HEK293 (cell line): ENCODE results near the gene TBC1D24.

Source experiments
- BCL11B ChIP-seq: fragments of 450-650 bp; formaldehyde crosslinking; IDR thresholded peaks from 2 replicates; pipeline ENCODE4 v1.5.1; 2016; ENCODE audit warnings: low read depth, missing biosample characterization, missing genetic modification characterization
- BCL6B ChIP-seq: fragments of 450-650 bp; formaldehyde crosslinking; IDR thresholded peaks from 2 replicates; pipeline ENCODE4 v1.5.1; 2017; ENCODE audit warnings: missing biosample characterization, missing genetic modification characterization
- ELK4 ChIP-seq: IDR thresholded peaks from 2 replicates; pipeline ENCODE4 v1.6.1; 2011; ENCODE audit warnings: mild to moderate bottlenecking, low read depth, low read length, borderline replicate concordance
- IKZF3 ChIP-seq: fragments of 450-650 bp; IDR thresholded peaks from 2 replicates; pipeline ENCODE4 v1.5.0; 2018; ENCODE audit warnings: missing biosample characterization, mild to moderate bottlenecking, missing genetic modification characterization, moderate library complexity
- INSM2 ChIP-seq: fragments of 450-650 bp; formaldehyde crosslinking; IDR thresholded peaks from 2 replicates; pipeline ENCODE4 v1.5.1; 2016; ENCODE audit warnings: missing biosample characterization, missing genetic modification characterization
- KLF10 ChIP-seq: fragments of 450-650 bp; IDR thresholded peaks from 2 replicates; pipeline ENCODE4 v1.5.1; 2018; ENCODE audit warnings: missing biosample characterization, mild to moderate bottlenecking, missing genetic modification characterization
- KLF7 ChIP-seq: fragments of 450-650 bp; formaldehyde crosslinking; IDR thresholded peaks from 2 replicates; pipeline ENCODE4 v1.5.1; 2016; ENCODE audit warnings: missing biosample characterization, missing genetic modification characterization, borderline replicate concordance
- MYNN ChIP-seq: fragments of 450-650 bp; formaldehyde crosslinking; IDR thresholded peaks from 2 replicates; pipeline ENCODE4 v1.5.1; 2016; ENCODE audit warnings: missing biosample characterization, missing genetic modification characterization, borderline replicate concordance
- WT1 ChIP-seq: fragments of 450-650 bp; formaldehyde crosslinking; IDR thresholded peaks from 2 replicates; pipeline ENCODE4 v1.5.1; 2016; ENCODE audit warnings: missing biosample characterization, missing genetic modification characterization
- ZBTB1 ChIP-seq: fragments of 450-650 bp; formaldehyde crosslinking; IDR thresholded peaks from 2 replicates; pipeline ENCODE4 v1.5.1; 2016; ENCODE audit warnings: missing biosample characterization, missing genetic modification characterization
- ZBTB20 ChIP-seq: fragments of 450-650 bp; formaldehyde crosslinking; IDR thresholded peaks from 2 replicates; pipeline ENCODE4 v1.5.1; 2016; ENCODE audit warnings: missing biosample characterization, missing genetic modification characterization
- ZBTB26 ChIP-seq: fragments of 450-650 bp; formaldehyde crosslinking; optimal IDR thresholded peaks from 2 replicates; pipeline ENCODE3; 2016; ENCODE audit warnings: missing biosample characterization, mild to moderate bottlenecking, missing genetic modification characterization
- ZBTB48 ChIP-seq: fragments of 450-650 bp; formaldehyde crosslinking; IDR thresholded peaks from 2 replicates; pipeline ENCODE4 v1.5.1; 2016; ENCODE audit warnings: missing biosample characterization, missing genetic modification characterization
- ZFHX2 ChIP-seq: fragments of 450-650 bp; formaldehyde crosslinking; conservative IDR thresholded peaks from 2 replicates; pipeline ENCODE4 v1.5.1; 2016; ENCODE audit warnings: missing biosample characterization, missing genetic modification characterization
- ZFP37 ChIP-seq: fragments of 450-650 bp; formaldehyde crosslinking; IDR thresholded peaks from 2 replicates; pipeline ENCODE4 v1.5.1; 2016; ENCODE audit warnings: missing biosample characterization, missing genetic modification characterization
- ZNF169 ChIP-seq: fragments of 450-650 bp; formaldehyde crosslinking; IDR thresholded peaks from 2 replicates; pipeline ENCODE4 v1.5.1; 2016; ENCODE audit warnings: missing biosample characterization, missing genetic modification characterization
- ZNF174 ChIP-seq: fragments of 450-650 bp; formaldehyde crosslinking; IDR thresholded peaks from 2 replicates; pipeline ENCODE4 v1.5.0; 2017; ENCODE audit warnings: missing biosample characterization, mild to moderate bottlenecking, missing genetic modification characterization
- ZNF239 ChIP-seq: fragments of 450-650 bp; formaldehyde crosslinking; IDR thresholded peaks from 2 replicates; pipeline ENCODE4 v1.5.1; 2016; ENCODE audit warnings: missing biosample characterization, missing genetic modification characterization
- ZNF248 ChIP-seq: fragments of 450-650 bp; formaldehyde crosslinking; IDR thresholded peaks from 2 replicates; pipeline ENCODE4 v1.5.1; 2017; ENCODE audit warnings: missing biosample characterization, missing genetic modification characterization
- ZNF280C ChIP-seq: fragments of 450-650 bp; formaldehyde crosslinking; IDR thresholded peaks from 2 replicates; pipeline ENCODE4 v1.5.1; 2016; ENCODE audit warnings: missing biosample characterization, missing genetic modification characterization
- ZNF292 ChIP-seq: fragments of 450-650 bp; formaldehyde crosslinking; IDR thresholded peaks from 2 replicates; pipeline ENCODE4 v1.5.1; 2016; ENCODE audit warnings: low read depth, missing biosample characterization, missing genetic modification characterization, borderline replicate concordance
- ZNF302 ChIP-seq: fragments of 450-650 bp; formaldehyde crosslinking; IDR thresholded peaks from 2 replicates; pipeline ENCODE4 v1.5.1; 2016; ENCODE audit warnings: missing biosample characterization, missing genetic modification characterization, low read depth
- ZNF404 ChIP-seq: fragments of 450-650 bp; formaldehyde crosslinking; IDR thresholded peaks from 2 replicates; pipeline ENCODE4 v1.5.1; 2017; ENCODE audit warnings: missing biosample characterization, missing genetic modification characterization
- ZNF473 ChIP-seq: fragments of 450-650 bp; formaldehyde crosslinking; IDR thresholded peaks from 2 replicates; pipeline ENCODE4 v1.5.1; 2017; ENCODE audit warnings: missing biosample characterization, missing genetic modification characterization
- ZNF510 ChIP-seq: fragments of 450-650 bp; formaldehyde crosslinking; IDR thresholded peaks from 2 replicates; pipeline ENCODE4 v1.5.1; 2018; ENCODE audit warnings: mild to moderate bottlenecking, missing genetic modification characterization, missing biosample characterization; ENCODE audit not compliant: insufficient replicate concordance
- ZNF558 ChIP-seq: fragments of 450-650 bp; formaldehyde crosslinking; IDR thresholded peaks from 2 replicates; pipeline ENCODE4 v1.5.1; 2016; ENCODE audit warnings: missing biosample characterization, missing genetic modification characterization
- ZNF560 ChIP-seq: fragments of 450-650 bp; formaldehyde crosslinking; IDR thresholded peaks from 2 replicates; pipeline ENCODE4 v1.5.1; 2017; ENCODE audit warnings: missing biosample characterization, missing genetic modification characterization, borderline replicate concordance
- ZNF658 ChIP-seq: fragments of 450-650 bp; formaldehyde crosslinking; IDR thresholded peaks from 2 replicates; pipeline ENCODE4; 2016; ENCODE audit warnings: missing biosample characterization, missing genetic modification characterization
- ZNF664 ChIP-seq: fragments of 450-650 bp; formaldehyde crosslinking; IDR thresholded peaks from 2 replicates; pipeline ENCODE4 v1.5.1; 2016; ENCODE audit warnings: missing biosample characterization, missing genetic modification characterization
- ZNF677 ChIP-seq: fragments of 450-650 bp; IDR thresholded peaks from 2 replicates; pipeline ENCODE4 v1.5.0; 2018; ENCODE audit warnings: missing biosample characterization, mild to moderate bottlenecking, missing genetic modification characterization, moderate library complexity
- ZNF747 ChIP-seq: fragments of 450-650 bp; formaldehyde crosslinking; IDR thresholded peaks from 2 replicates; pipeline ENCODE4 v1.5.1; 2016; ENCODE audit warnings: missing biosample characterization, missing genetic modification characterization
- ZNF776 ChIP-seq: fragments of 450-650 bp; formaldehyde crosslinking; IDR thresholded peaks from 2 replicates; pipeline ENCODE4 v1.5.0; 2017; ENCODE audit warnings: missing biosample characterization, missing genetic modification characterization, borderline replicate concordance
- ZNF791 ChIP-seq: fragments of 450-650 bp; formaldehyde crosslinking; IDR thresholded peaks from 2 replicates; pipeline ENCODE4 v1.5.1; 2016; ENCODE audit warnings: missing biosample characterization, missing genetic modification characterization
- ZNF837 ChIP-seq: fragments of 450-650 bp; formaldehyde crosslinking; IDR thresholded peaks from 2 replicates; pipeline ENCODE4 v1.5.1; 2016; ENCODE audit warnings: missing biosample characterization, missing genetic modification characterization

The TBC1D24 gene

GRCh38 chr16:2473446-2473926, 1.4 kb upstream of the TBC1D24 start (continued):
- TF ChIP-seq WT1 (tag by site-specific recombination) (peak; percentile 55), ZNF558 (no peak), ZNF776 (tag by site-specific recombination) (no peak), ZNF404 (tag by site-specific recombination) (no peak), BCL11B (peak; percentile 86), KLF10 (tag by site-specific recombination) (no peak), BCL6B (tag by site-specific recombination) (no peak), ZNF292 (no peak), ZNF664 (tag by site-specific recombination) (no peak), ZNF560 (tag by site-specific recombination) (no peak), IKZF3 (tag by site-specific recombination) (no peak), ZNF302 (no peak), ZNF510 (no peak), ZBTB48 (tag by site-specific recombination) (no peak), ELK4 (no peak), ZNF791 (tag by site-specific recombination) (no peak), ZNF239 (tag by site-specific recombination) (no peak), ZNF747 (tag by site-specific recombination) (no peak), ZNF677 (no peak), ZBTB26 (tag by site-specific recombination) (peak; percentile 78), ZNF169 (tag by site-specific recombination) (no peak), ZNF174 (tag by site-specific recombination) (no peak), INSM2 (tag by site-specific recombination) (peak; percentile 48; the same call in 1 of the 2 replicates), ZBTB20 (peak; percentile 2; the same call in 1 of the 2 replicates), ZNF658 (tag by site-specific recombination) (no peak), ZFP37 (no peak), ZNF248 (tag by site-specific recombination) (no peak), ZNF473 (no peak), ZNF837 (no peak), ZBTB1 (tag by site-specific recombination) (no peak), KLF7 (no peak), ZNF280C (no peak), ZFHX2 (tag by site-specific recombination) (peak; percentile 93), MYNN (tag by site-specific recombination) (no peak)
